OCI-LY7 (cell line): ENCODE data around the gene PDGFB. TPM values are rescaled to one million over a fixed set of nuclear protein-coding genes. Genes with fewer than 3 reads are reported as not detected.

ENCODE experiments used
- BruUV-seq: library from RNA; stranded (reverse); fragments of 400-500 nt; replicated peaks from 2 replicates; lab custom pipeline; 2021; lab: Mats Ljungman, UMichigan
- CTCF ChIA-PET: fragments of 300-600 bp; sonication (Branson Sonifier 250); formaldehyde crosslinking; loops from one replicate; lab custom pipeline; 2022; ENCODE audit warnings: antibody characterized with exemption; ENCODE audit not compliant: unreplicated experiment; lab: Charles Lee
- POLR2A ChIA-PET: fragments of 300-600 bp; sonication (Branson Sonifier 250); formaldehyde crosslinking; loops from one replicate; lab custom pipeline; 2022; ENCODE audit warnings: antibody characterized with exemption; lab: Charles Lee
- DNase-seq: peaks from one replicate; pipeline ENCODE4 v3.0.0-alpha.2; 2015; ENCODE audit warnings: low spot score
- H2AFZ ChIP-seq: fragments of 200-600 bp; sonication (generic), shearing (Covaris generic); 2 replicates; pipeline ENCODE4 v1.6.1; 2014; ENCODE audit warnings: mild to moderate bottlenecking, antibody characterized with exemption, low read length, moderate library complexity
- H3K27ac ChIP-seq: fragments of 200-600 bp; sonication (generic); 2 replicates; pipeline ENCODE4 v1.5.1; 2014; ENCODE audit warnings: mixed run types, low read depth, mild to moderate bottlenecking, moderate library complexity, low read length, inconsistent platforms; ENCODE audit not compliant: poor library complexity, severe bottlenecking
- H3K36me3 ChIP-seq: fragments of 200-600 bp; sonication (generic); 2 replicates; pipeline ENCODE4 v1.6.1; 2014; ENCODE audit warnings: mild to moderate bottlenecking, antibody characterized with exemption, low read length, moderate library complexity, mixed read lengths; ENCODE audit not compliant: insufficient read depth
- H3K4me1 ChIP-seq: fragments of 200-600 bp; sonication (generic); 2 replicates; pipeline ENCODE4 v1.5.1; 2014; ENCODE audit warnings: mild to moderate bottlenecking, low read length; ENCODE audit not compliant: insufficient read depth, poor library complexity, severe bottlenecking
- H3K4me2 ChIP-seq: fragments of 200-600 bp; sonication (generic); 2 replicates; pipeline ENCODE4 v1.6.1; 2014; ENCODE audit warnings: mild to moderate bottlenecking, low read length
- H3K4me3 ChIP-seq: fragments of 200-600 bp; sonication (generic); 2 replicates; pipeline ENCODE4 v1.5.1; 2014; ENCODE audit warnings: mild to moderate bottlenecking, low read depth, low read length; ENCODE audit not compliant: poor library complexity, severe bottlenecking
- H3K79me2 ChIP-seq: fragments of 200-600 bp; sonication (generic); 2 replicates; pipeline ENCODE4 v1.6.1; 2016; ENCODE audit warnings: low read depth, mild to moderate bottlenecking, low read length, moderate library complexity, mixed read lengths; ENCODE audit not compliant: insufficient read depth
- H3K9me2 ChIP-seq: fragments of 200-600 bp; sonication (generic); 2 replicates; pipeline ENCODE4 v1.6.1; 2016; ENCODE audit warnings: mild to moderate bottlenecking, low read length, mixed read lengths; ENCODE audit not compliant: insufficient read depth
- H3K9me3 ChIP-seq: fragments of 200-600 bp; sonication (generic); 2 replicates; pipeline ENCODE4 v1.6.1; 2014; ENCODE audit warnings: mild to moderate bottlenecking, mixed run types, low read length, mixed read lengths
- H4K20me1 ChIP-seq: fragments of 200-600 bp; sonication (generic); 2 replicates; pipeline ENCODE4 v1.6.1; 2014; ENCODE audit warnings: mild to moderate bottlenecking, antibody characterized with exemption, low read length, moderate library complexity, mixed read lengths; ENCODE audit not compliant: insufficient read depth
- EZH2phosphoT487 ChIP-seq: fragments of 200-600 bp; sonication (generic); IDR thresholded peaks from 2 replicates; pipeline ENCODE4 v1.6.1; 2018; ENCODE audit warnings: low read depth, borderline replicate concordance, mild to moderate bottlenecking, mixed run types, antibody characterized with exemption, low read length, moderate library complexity, mixed read lengths
- intact Hi-C: fragments of 100-400 bp; cut with micrococcal nuclease; formaldehyde crosslinking; loops from one replicate; pipeline ENCODE4 v1.10.0; 2022; ENCODE audit not compliant: unreplicated experiment
- total RNA-seq, 2 experiments: library from RNA; depleted of rRNA in 1 of 2; stranded (reverse); fragments of >200 nt in 1 of 2; shearing (Covaris generic) in 1 of 2; gene quantifications; 2 replicates each; pipeline ENCODE4 v1.2.3, GENCODE V29; 2014 to 2022
- TF ChIP-seq, protein P1 (sequence below): fragments of 200-600 bp; sonication (generic); conservative IDR thresholded peaks from 2 replicates; pipeline ENCODE4 v1.5.1; 2014; ENCODE audit warnings: mild to moderate bottlenecking, antibody characterized with exemption, low read length, moderate library complexity, mixed read lengths

PDGFB gene
- total RNA-seq, 2 experiments from 2014 or later, result 0.27 TPM; not detected in 1

DNA sequence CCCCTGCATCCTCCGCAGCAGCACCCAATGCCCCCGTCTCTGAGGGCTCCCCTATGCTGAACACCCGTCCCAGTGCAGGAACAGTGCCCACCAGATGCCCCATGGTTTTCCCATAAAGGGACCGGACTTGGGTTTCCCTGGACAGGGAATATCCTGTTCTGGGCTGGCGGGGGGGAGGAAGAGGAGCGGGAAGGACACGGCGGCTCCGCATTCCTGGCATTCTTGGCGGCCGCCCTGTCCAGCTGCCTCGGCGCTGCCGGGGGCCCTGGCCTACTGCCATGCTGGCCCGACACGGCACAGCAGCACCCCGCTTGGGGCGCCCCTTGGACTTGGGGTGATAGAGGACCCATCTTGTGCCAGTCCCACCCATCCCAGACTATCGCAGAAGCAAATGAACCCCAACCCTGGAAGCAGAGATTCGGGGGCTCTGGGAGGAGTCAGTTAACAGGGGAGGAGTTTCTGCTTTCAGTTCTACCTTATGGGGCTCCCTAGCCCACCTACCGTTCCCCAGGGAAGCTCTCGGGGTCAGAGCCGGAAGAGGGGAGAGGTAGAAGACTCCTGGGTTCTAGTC lies 68.6 kb downstream of the PDGFB start:
- Histone ChIP-seq H3K36me3 (no peaks in the 10 kb centered on the region), H4K20me1 (no peaks in the 10 kb centered on the region), H2AFZ (no peak overlapping the region), H3K4me2 (no peak overlapping the region), H3K27ac (no peak overlapping the region), H3K4me1 (peaks cover 42% of the 10 kb centered on the region), H3K4me3 (no peak overlapping the region), H3K79me2 (no peaks in the 10 kb centered on the region), H3K9me3 (no peaks in the 10 kb centered on the region), H3K9me2 (no peaks in the 10 kb centered on the region)
- intact Hi-C loops, result no loop called here
- no peak for DNase-seq
- no TSS peak for BruUV-seq
- ChIA-PET CTCF (no interaction called here), POLR2A (no interaction called here)
- no peak for TF ChIP-seq EZH2phosphoT487
- TF ChIP-seq, protein P1, sequence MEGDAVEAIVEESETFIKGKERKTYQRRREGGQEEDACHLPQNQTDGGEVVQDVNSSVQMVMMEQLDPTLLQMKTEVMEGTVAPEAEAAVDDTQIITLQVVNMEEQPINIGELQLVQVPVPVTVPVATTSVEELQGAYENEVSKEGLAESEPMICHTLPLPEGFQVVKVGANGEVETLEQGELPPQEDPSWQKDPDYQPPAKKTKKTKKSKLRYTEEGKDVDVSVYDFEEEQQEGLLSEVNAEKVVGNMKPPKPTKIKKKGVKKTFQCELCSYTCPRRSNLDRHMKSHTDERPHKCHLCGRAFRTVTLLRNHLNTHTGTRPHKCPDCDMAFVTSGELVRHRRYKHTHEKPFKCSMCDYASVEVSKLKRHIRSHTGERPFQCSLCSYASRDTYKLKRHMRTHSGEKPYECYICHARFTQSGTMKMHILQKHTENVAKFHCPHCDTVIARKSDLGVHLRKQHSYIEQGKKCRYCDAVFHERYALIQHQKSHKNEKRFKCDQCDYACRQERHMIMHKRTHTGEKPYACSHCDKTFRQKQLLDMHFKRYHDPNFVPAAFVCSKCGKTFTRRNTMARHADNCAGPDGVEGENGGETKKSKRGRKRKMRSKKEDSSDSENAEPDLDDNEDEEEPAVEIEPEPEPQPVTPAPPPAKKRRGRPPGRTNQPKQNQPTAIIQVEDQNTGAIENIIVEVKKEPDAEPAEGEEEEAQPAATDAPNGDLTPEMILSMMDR, result no peak

DNA sequence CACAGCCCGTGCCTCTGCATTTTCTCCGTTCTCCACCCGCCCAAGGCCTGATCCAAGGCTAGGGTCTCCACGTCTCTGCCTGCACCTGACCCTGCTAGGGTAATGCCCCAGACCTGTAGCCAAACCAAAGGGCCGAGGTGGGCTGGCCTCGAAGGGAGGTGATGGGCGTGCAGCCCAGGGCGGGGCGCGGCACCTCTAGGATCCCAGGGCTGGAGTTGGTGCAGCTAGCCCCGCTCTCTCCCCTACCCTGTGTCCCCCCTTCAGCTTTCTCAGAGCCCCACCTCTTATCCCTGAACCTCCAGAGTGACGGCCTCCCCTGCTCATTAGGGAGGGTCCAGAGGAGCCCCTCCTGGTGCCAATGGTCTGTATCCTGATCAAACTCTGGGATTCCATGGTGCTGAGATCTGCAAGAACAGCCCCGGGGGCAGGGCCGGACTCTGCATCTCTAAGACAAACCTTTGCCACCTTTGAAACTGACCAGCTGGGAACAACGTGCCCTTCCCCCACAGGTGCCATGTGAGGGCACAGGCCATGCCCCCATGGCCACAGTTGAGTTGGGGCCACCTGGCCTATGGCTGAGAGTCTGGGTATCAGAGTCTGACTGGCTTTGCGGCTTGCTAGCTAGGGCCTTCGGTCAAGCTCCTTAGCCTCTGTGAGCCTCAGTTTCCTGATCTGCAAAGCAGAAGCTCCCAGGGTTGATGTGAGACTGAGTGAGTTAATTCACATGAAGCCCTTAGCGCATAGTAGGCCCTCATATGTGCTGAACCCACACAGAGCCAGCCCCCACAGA lies 69.2 kb downstream of the PDGFB start:
- H3K27ac ChIP-seq, result no peak overlapping the region
- POLR2A ChIA-PET, result no interaction called here
- peaks cover 48% of the 10 kb centered on the region for H3K4me1 ChIP-seq
- H3K9me3 ChIP-seq, result no peaks in the 10 kb centered on the region
- H3K79me2 ChIP-seq, result no peaks in the 10 kb centered on the region
- no peak overlapping the region for H2AFZ ChIP-seq
- CTCF ChIA-PET, result no interaction called here
- no peak overlapping the region for H3K4me3 ChIP-seq
- H4K20me1 ChIP-seq, result no peaks in the 10 kb centered on the region
- no peak for TF ChIP-seq EZH2phosphoT487
- TF ChIP-seq, protein P1, result no peak
- BruUV-seq, result no TSS peak
- DNase-seq, result no peak
- no peak overlapping the region for H3K4me2 ChIP-seq
- H3K36me3 ChIP-seq, result no peaks in the 10 kb centered on the region
- H3K9me2 ChIP-seq, result no peaks in the 10 kb centered on the region
- intact Hi-C loops, result no loop called here
